IMR-90 (cell line): ENCODE data around the gene DIAPH2.

Experiments used
- BHLHE40 ChIP-seq: fragments of 150-350 bp; IDR thresholded peaks from 2 replicates; pipeline ENCODE4 v1.6.1; 2016; ENCODE audit warnings: mild to moderate bottlenecking, low read depth, low read length
- CTCF ChIP-seq: conservative IDR thresholded peaks from 2 replicates; pipeline ENCODE4 v1.5.1; 2012; ENCODE audit warnings: mild to moderate bottlenecking, low read depth, low read length, improper control_type of control experiment
- NFE2L2 ChIP-seq: fragments of 150-350 bp; IDR thresholded peaks from 2 replicates; pipeline ENCODE4 v1.6.1; 2016; ENCODE audit warnings: low read depth, mild to moderate bottlenecking, low read length
- POLR2A ChIP-seq: IDR thresholded peaks from 2 replicates; pipeline ENCODE4 v1.6.1; 2012; ENCODE audit warnings: mild to moderate bottlenecking, low read depth, low read length
- SMC3 ChIP-seq: fragments of 150-350 bp; IDR thresholded peaks from 2 replicates; pipeline ENCODE4 v1.6.1; 2016; ENCODE audit warnings: low read depth, mild to moderate bottlenecking, antibody characterized with exemption, low read length, moderate library complexity
- TF ChIP-seq, protein P1 (sequence below): fragments of 150-350 bp; IDR thresholded peaks from 2 replicates; pipeline ENCODE4 v1.6.1; 2017; ENCODE audit warnings: mild to moderate bottlenecking, antibody characterized with exemption, low read length, low read depth

DNA sequence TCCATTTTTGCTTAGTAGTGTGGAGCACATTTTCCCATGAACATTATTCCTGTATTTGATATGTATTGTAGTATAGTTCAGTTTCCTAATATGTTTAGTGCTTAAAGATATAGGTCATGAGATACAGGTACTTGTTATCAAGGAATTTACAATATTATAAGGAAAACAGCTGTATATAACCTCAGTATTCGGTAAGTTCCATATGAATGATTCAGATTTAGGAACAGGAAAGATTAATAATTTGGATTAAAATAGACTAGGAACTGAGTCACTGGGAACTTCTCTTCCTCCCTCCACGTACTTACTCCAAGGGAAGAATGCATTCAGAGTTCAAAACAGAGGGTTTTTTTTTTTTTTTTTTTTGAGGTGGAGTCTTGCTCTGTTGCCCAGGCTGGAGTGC is 20.0 kb downstream of the DIAPH2 start:
- TF ChIP-seq POLR2A (no peak), NFE2L2 (no peak), BHLHE40 (no peak), SMC3 (no peak), CTCF (no peak)
- TF ChIP-seq, protein P1, sequence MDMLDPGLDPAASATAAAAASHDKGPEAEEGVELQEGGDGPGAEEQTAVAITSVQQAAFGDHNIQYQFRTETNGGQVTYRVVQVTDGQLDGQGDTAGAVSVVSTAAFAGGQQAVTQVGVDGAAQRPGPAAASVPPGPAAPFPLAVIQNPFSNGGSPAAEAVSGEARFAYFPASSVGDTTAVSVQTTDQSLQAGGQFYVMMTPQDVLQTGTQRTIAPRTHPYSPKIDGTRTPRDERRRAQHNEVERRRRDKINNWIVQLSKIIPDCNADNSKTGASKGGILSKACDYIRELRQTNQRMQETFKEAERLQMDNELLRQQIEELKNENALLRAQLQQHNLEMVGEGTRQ, result no peak
